NT2/D1 (cell line): ENCODE results near the gene MRPL4.

Experiments used
- SUZ12 ChIP-seq: IDR thresholded peaks from 2 replicates; pipeline ENCODE4 v1.6.1; 2011; ENCODE audit not compliant: insufficient read length, insufficient read depth; ENCODE audit errors: extremely low read depth
- YY1 ChIP-seq: IDR thresholded peaks from 2 replicates; pipeline ENCODE4 v1.6.1; 2011; ENCODE audit not compliant: insufficient read length, insufficient read depth

DNA sequence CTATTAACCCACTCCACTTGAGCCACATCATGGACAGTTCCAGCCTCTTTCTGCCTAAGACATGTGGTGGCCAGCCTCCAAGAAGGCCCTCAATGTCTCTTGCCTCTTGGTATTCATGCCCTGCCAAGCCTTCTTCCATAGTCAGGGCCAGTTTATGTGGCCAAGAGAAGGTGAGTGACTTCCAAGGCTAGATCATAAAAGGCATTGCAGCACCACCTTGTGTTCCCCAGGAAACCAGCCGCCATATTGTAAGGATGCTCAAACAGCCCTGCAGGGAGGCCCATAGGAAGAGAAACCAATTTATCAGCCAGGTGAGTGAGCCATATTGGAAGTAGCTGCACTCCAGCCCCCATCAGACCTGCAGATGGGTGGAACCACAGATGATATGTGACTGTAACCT is 45.0 kb upstream of the MRPL4 start:
- TF ChIP-seq SUZ12, result no peak
- no peak for TF ChIP-seq YY1
